IMR-90 (cell line): Measurements from ENCODE around the gene SECISBP2. TPM values are rescaled to one million over a fixed set of nuclear protein-coding genes. Genes with fewer than 3 reads are reported as not detected.
A peak's percentile ranks its signal among the peaks of the same experiment; 100 is the strongest.

ENCODE experiments used
- BHLHE40 ChIP-seq: fragments of 150-350 bp; IDR thresholded peaks from 2 replicates; pipeline ENCODE4 v1.6.1; 2016; ENCODE audit warnings: mild to moderate bottlenecking, low read depth, low read length
- ELK1 ChIP-seq: fragments of 150-350 bp; IDR thresholded peaks from 2 replicates; pipeline ENCODE4 v1.6.1; 2016; ENCODE audit warnings: low read depth, mild to moderate bottlenecking, low read length, moderate library complexity, borderline replicate concordance
- MXI1 ChIP-seq: IDR thresholded peaks from 2 replicates; pipeline ENCODE4 v1.6.1; 2012; ENCODE audit warnings: low read depth, mild to moderate bottlenecking, low read length, moderate library complexity, borderline replicate concordance
- NFE2L2 ChIP-seq: fragments of 150-350 bp; IDR thresholded peaks from 2 replicates; pipeline ENCODE4 v1.6.1; 2016; ENCODE audit warnings: low read depth, mild to moderate bottlenecking, low read length
- SMC3 ChIP-seq: fragments of 150-350 bp; IDR thresholded peaks from 2 replicates; pipeline ENCODE4 v1.6.1; 2016; ENCODE audit warnings: low read depth, mild to moderate bottlenecking, antibody characterized with exemption, low read length, moderate library complexity
- USF2 ChIP-seq: fragments of 150-350 bp; IDR thresholded peaks from 2 replicates; pipeline ENCODE4 v1.6.1; 2017; ENCODE audit warnings: mild to moderate bottlenecking, antibody characterized with exemption, low read length, low read depth
- polyA plus RNA-seq, 3 experiments: library from polyadenylated mRNA; depleted of rRNA; stranded (reverse); fragments of >200 nt; gene quantifications; 2 replicates each; pipeline ENCODE4 v1.2.3, GENCODE V29; 2012; ENCODE audit warnings: low replicate concordance in 1 of 3
- total RNA-seq: library from RNA; depleted of rRNA; stranded (reverse); fragments of >200 nt; gene quantifications from 2 replicates; pipeline ENCODE4 v1.2.3, GENCODE V29; 2012

Gene SECISBP2
- total and polyA plus RNA-seq, 2 of the 4 experiments (the other 2 are of a cell fraction), result 16.4 to 18.8 TPM

GRCh38 chr9:89318123-89319014 lies at the start of gene SECISBP2 (continued):
- TF ChIP-seq BHLHE40, result peak; percentile 70; the same call in 1 of the 2 replicates
- no peak; the same call in 1 of the 2 replicates for TF ChIP-seq NFE2L2
- TF ChIP-seq ELK1, result 0 out of 2 replicates have a peak, but pooled peaks have one; percentile 33
- peak; percentile 98 for TF ChIP-seq MXI1
- peak; percentile 87 for TF ChIP-seq USF2
- peak; percentile 58 for TF ChIP-seq SMC3
